Stimulated activated CD8-positive, alpha-beta memory T cell treated with anti-CD3 and anti-CD28 coated beads, Interleukin-7, amount 100 ng/mL, for 24 hours (primary cell): Measurements from ENCODE around the gene CHML.

Source experiments
- DNase-seq: peaks from one replicate; pipeline ENCODE4 v3.0.0-alpha.2; 2020; ENCODE audit warnings: low read depth

The CHML gene

DNA sequence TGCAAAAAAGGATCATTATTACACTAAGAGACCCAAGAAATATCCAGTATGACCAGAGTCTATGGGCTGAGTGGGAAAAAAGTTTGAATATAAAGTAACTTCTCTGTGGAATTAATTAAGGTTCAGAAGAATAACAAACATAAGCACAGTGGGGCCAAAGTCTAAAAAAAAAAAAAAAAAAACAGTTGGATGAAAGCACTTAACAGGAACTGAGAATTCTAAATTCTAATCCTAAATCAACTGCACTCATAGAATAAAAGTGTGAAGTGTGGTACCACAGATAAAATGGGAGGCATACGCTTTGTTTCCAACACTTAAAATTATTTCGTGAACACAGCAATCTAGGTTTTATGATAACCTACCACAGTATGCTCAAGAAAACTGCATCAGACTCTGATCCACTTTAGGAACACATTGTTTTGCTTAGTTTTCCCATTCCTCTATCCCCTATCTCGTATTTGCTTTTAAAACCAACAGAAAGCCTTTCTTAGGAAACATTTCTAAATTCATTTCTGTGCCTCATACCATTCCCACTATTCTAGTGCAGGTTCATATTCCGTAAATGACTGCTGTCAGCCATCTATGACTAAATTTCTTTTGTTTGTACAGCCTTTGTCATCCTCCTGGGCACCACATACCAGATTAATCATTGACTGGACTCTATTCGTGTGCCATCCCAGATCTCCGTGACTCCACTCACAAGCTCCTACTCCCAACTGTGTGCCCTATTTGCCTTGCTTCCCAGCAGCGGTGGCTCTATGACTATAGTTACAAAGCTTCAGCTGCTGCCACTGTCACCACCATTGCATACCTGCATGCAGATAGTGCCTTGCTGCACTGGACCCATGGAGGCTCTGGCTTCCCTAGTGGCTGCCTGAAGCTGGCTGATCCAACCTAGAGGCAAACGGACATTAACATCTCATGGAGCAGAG is 24.9 kb downstream of the CHML start:
- DNase-seq: no peak

DNA sequence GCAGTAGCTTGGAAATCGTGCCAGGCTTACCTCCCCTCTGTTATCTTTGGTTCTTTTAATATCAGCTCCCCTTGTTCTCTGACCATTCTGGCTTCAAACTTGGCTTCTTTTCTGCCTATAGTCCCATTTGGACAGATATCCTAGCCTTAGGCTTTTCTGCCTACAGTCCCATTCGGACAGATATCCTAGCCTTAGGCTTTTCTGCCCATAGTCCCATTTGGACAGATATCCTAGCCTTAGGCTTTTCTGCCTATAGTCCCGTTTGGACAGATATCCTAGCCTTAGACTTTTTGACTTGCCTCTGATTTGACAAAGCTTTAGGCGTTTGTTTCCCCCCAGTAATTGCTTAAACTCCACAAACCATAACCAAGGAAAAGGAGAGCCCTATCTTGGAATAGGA is 25.6 kb downstream of the CHML start:
- DNase-seq: no peak

DNA sequence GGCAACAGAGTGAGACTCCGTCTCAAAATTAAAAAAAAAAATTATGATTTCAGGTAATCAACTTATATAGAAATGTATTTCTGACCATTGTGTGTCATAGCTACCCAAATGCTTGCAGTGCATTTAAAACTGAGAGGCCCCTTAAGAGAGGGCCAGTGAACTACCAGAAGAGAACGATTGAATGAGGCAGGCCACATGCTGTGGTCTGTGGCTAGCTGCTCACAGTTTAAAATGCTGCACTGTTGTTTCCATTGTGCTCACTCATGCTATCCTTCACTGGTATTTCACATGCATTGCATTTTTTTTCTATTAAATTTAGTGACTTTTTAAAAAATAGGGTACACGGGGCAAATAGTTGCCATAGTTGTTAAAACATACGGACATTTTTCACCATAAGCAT is 26.0 kb downstream of the CHML start:
- DNase-seq: no peak

DNA sequence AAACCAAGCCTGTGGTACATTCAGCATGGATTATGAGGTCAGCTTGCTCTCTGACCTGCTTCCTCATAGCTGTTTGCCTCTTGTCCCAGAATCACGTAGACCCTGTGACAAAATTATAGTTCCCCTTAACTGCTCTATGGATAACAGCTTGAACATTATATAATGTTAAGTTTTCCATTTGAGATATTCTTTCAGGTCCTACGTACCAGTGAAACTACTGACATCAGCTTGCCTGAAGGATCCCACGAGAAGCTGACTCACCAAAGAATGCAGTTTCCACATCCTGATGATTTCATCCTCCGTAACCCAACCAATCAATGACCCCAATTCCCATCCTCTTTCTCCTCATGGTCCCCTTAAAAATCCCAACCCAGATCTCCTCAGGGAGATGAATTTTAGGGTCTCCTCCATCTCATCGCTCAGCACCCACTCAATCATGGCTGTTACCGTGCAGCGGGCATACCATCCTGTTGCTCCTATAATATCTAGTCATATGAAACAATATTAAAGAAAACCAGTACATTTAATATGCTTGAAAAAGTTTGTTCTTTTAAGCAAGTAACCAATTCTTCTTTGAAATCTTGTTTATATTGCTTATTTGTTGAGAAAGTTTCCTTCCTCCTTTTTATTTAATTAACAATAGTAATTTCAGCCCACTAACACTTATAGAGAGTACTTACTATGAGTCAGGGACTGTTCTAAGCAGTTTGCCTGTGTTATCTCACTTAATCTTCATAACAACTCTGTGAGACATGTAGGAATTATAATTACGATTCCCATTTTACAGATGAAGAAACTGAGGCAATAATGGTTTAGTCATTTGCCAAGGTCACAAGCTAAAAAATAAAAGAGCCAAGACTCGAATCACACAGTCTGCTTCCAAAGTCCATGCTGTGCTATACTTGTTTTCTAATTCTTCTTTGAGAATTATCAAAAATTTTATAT is 27.4 kb downstream of the CHML start:
- no peak for DNase-seq

DNA sequence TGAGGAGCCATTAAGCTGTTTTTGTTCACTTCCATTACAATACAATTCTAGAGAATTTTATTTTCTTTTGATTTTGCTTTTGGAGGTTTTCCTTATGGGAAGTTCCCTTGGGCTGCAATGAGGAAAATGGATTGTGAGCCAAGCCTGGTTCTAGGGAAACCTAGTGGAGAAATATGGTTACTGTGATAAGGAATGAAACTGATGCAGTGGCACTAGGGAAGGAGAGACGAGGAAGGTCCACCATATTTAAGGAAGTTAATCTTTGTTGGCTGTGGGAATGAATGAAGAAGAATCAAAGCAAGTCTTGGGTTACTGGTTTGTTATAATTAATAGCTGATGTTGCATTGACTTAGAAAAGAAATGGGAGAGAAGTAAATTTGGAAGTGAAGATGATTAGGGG is 28.4 kb downstream of the CHML start:
- no peak for DNase-seq

DNA sequence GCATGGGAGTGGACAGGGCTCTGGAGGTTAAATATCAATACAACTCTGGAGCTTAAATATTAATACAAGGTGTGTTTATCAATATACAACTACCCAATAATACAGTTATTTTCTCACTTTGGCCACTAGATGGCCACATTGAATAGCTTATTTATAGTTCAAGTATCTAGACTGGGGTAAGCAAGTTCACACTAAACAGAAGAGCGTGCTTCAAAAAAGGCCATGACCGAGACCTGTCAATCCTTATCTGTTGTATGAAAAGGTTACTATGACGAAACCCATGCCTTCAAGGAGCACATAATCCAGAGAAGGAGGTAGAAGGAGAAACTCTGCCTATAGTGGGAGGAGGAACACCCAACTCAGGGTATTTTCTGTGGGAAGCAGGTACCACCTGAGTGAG is 29.1 kb downstream of the CHML start:
- no peak for DNase-seq

DNA sequence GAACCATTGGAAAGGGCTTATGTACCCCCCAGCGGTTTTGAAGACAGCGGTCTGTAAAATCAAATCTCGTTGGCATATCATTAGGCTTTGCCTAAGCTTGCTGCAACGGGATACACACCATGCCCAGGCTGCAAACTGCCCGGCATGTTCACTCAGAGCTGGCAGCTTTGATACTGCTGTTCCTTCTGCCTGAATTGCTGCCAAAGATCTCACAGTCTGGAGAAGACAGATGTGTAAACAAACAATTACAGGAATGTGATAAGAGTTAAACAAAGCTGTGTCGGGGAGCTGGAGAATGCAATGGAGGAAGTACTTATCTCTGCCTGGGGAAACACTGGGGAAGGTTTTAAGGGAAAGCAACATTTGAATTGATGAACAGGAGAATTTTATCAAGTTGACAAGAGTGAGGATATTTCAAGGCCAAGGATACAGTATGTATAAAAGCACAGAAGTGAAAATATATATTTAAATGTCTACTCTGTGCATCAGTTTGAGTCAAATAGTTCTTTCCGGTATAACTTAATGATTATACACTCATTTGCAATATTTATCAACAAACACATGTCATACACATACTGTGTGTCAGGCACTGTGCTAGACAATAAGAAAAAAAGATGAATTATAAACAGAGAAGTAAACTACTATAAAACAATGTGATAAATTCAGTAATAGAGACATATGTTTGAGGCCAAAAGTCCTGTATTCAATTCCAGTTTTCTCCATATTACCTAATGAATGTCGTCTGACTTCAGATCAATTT is 29.9 kb downstream of the CHML start:
- DNase-seq: no peak

DNA sequence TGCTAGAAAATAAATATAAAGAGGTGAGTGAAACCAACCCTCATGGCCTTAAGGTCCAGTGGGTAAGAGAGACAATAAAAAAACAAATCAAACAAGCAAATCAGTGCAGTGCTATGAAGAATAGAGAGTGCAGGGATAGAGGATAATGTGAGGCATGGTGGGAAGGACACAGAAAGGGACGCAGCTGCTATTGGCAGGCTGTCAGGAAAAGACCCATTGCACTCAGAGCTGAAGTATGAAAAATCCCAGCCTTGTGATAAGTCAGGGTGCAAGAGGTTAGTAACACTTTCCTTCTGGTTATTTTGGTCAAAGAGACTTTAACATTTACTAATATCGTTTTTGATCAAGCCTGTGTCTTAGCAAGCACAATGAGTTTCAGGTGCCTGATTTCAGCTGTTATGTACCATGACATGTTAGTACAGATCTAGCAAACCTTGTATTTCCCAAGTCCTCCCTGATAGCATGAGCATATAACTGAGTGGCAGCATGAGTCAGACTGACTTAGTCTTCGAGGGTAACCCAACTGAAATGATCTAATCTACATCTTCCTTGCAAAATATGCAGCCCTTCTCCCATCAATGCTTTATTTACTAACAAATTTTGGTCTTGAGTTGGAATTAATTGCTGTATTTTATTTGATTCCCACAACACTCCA is 31.7 kb downstream of the CHML start:
- DNase-seq: no peak

DNA sequence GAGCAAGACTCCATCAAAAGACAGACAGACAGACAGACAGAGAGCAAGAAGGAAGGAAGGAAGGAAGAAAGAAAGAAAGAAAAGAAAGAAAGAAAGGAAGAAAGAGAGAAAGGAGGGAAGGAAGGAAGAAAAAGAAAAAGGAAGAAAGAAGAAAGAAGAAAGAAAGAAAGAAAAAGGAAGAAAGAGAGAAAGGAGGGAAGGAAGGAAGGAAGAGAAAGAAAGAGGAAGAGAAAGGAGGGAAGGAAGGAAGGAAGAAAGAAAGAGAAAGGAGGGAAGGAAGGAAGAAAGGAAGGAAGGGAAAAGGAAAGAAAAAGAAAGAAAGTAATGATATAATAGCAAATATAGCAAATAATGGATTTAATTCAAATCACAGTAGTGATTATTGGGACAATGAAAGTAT is 32.7 kb downstream of the CHML start:
- DNase-seq: no peak

DNA sequence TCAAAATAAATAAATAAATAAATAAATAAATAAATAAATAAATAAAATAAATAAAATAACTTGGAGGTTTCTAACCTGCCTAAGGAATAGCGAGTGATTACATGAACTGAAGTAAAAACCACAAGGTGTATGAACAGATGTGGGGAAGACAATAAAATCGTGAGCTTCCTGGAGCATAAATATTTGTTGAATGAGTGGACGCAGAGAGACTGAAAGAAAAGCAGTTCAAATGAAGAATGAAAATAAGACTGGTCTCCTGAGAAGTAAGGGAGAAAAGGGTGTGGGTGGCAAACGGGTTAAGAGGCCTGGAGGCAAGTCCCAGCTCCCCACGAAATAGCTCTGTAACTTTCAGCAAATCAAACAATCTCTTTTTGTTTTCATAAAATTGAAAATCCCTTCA is 33.6 kb downstream of the CHML start:
- DNase-seq: no peak

DNA sequence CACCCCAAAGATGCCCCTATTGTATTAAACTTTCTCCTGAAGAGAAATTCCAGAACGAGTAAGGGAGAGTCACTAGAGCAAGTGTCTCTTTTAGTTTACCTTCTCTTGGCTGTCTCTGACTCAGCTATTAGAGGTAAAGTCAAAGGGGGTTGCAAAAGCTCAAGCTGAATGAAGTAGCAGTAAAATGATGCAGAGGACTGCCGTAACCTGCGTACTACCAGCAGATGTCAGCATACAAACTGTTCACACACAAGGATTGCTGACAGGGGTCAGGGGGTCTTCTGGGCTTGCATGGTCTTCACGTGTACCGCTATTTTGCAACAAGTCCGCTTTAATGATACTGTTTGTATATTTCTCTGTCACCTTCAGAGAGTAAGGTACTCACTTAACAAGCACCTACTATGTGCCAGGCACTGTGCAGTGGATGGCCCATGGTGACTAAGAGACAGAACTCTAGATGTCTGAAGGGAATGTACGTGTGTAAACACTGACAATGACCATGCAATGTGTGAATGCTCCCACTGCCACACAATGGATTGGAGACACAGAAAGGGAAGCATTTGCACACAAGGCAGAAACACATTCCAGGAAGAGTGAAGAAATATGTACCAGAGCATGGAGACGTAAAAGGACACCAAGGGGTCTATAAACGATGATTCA is 34.9 kb downstream of the CHML start:
- DNase-seq: no peak

DNA sequence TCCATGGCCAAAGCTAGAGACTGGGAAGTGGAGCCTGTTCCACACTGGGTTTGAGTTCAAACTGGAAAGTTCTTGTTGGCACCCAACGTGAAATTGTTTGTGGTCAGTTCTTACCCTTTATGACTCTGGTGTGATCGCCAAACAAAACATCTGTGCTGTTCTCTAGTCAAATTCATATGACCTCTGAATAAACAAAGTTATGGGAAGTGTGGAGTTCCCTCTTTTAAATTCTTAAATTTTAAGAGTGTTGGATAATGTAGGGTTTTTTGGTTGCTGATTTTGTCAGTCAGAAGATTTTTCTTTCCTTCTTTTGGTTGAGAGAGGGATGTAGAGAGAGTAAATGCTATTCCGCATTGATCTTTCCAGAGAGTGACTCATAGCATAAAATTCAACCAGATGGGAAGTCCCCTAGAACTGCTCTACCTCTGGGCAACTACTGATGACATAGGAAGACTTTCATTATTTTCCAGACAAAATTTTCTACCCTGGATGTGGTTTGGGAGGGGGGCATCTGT is 36.4 kb downstream of the CHML start:
- DNase-seq: no peak

DNA sequence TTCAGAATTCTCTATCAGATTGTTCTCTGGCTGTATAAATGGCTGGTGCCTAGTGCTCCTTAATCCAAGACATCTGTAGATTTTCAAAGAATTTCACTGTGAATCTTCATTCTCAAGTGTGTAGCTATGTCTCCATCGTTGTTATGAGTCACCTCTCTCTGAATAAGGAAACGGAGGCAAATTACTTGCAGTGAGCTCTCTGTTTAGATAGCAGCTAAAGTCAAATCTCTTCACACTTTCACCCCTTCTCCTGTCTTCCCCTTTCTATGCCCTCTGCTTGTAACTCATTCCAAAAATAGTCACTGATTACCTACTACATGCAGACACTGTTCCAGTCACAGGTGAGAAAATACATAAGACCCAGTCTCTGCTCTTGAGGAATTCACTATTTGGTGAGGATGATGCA is 39.7 kb downstream of the CHML start:
- DNase-seq: no peak

DNA sequence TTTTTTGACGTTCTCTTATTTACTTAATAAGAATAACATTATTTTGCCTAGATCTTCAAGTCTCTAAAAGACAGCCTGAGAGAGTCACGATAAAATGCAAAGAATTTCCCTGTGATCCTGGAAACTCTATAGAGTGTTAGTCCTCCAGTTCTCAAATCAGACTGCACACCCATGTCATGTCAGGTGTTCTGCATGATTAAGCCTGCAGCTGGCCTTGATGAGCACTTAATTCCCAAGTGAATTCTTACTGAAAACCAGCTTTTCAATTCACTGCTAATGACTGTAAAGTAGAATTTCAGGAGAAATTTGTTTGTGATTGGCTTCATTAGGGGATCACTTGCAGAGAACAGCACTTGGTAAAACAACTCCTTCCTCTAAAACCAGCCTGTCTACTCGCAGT is 41.9 kb downstream of the CHML start:
- DNase-seq: no peak

DNA sequence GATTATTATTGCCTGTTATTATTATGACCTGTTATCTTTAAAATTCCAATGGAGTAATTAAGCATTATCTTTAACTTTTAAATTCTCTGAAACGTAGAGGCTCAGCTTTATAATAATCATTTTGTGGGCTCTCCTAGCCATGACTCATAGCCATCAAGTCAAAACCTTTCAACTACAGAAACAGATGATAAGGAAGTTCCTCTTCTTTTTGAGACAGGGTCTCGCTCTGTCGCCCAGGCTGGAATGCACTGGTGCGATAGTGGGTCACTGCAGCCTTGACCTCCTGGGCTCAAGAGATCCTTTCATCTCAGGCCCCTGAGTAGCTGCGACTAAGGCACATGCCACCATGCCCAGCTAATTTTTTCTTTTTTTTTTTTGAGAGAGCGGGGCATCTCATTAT is 43.5 kb downstream of the CHML start:
- DNase-seq: no peak

DNA sequence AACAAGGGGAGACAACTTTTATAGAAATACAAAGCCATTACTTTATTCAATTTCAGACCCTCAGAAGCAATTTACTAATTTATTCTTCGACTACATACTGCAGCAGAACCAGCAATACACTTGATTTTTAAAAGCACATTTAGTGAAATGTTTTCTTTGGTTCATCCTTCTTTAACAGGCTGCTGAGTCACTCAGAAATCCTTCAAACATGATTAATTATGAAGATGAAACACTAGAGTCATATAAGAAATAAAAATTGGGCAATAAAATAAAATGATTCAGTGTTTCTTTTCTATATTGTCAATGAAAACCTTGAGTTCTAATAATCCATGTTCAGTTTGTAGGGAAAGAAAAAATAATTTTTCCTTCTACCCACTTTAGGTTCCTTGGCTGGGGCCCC is 47.0 kb downstream of the CHML start:
- no peak for DNase-seq

DNA sequence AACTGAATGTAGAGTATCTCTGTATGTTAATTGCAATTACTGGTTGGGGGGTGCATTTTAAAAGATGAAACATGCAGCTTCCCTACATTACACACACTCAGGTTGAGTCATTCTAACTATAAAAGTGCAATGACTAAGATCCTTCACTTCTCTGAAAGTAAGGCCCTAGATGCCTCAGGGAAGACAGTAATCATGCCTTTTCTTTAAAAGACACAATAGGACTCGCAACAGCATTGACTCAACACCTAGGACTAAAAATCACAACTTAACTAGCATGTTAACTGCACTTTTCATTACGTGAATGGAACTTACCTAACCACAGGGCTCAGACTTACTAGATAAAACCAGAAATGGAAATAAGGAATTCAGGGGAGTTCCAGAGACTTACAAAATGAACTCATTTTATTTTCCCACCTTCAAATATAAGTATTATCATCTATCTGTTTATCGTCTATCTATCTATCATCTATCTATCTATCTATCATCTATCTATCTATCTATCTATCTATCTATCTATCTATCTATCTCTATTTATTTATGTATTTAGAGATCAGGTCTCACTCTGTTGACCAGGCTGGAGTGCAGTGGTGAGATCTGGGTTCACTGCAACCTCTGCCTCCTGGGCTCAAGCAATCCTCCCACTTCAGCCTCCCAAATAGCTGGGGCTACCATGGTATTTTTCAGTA is 47.8 kb downstream of the CHML start:
- DNase-seq: no peak

DNA sequence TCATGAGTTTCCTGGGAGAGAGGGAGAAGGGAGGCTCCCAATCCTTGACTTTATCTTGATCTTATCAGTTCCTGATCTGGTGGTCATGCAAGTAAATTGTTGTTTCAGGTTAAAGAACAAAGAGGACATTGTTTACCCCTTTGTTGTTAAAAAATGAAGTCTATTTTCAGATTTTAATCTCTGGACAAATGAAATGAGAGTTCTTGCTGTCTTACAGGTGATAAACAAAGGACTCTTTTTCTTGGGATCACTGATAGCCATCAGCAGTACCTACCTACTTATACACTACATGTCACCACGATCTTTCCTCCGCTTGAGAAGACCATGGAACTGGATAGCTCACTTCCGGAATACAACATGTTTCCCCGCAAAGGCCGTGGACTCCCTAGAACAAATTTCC is 48.4 kb downstream of the CHML start:
- no peak for DNase-seq

DNA sequence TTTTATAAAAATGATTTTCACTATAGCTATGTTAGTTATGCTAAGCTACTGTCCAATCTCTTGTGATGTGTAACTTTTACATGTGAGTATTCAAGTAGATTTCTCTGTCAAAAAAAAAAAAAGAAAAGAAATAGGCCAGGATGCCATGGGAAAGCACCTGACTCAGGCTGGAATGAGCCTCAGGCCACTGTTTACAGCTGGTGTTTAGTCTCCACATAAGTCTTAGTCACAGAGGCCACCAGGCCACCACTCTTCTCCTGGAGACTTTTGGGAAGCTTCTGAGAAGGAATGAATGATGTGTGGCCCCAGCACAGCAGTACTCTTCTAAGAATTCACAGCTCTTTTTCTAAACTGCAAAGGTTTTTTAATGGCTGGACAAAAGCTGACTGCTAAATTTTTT is 48.9 kb downstream of the CHML start:
- DNase-seq: no peak

DNA sequence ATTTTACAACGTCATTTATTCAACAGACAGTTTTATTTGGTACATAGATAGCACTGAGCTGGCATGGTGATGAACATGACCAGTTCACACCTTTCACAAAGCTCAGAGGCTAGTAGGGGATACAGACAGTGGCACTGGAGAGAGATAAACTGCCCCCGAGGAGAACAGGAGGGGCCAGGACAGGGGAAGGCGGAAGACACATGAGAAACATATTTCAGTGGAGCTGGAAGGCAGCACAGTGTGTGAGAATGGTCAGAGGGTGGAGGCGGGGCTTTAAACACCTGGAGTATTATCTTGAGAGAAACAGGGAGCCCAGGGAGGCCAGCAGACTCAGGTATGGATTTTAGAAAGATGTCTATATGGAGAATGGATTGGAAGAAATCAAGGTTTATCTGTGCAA is 49.5 kb downstream of the CHML start:
- DNase-seq: no peak
